Naive B cell (primary cell): ENCODE results near the gene PDSS2. TPM values are rescaled to one million over a fixed set of nuclear protein-coding genes. Genes with fewer than 3 reads are reported as not detected.
"Not testable (repeated sequence)": the region's sequence is repeated elsewhere in the genome, so short reads cannot be mapped to it uniquely, and the experiment has no call there.

Experiments
- ATAC-seq, 2 donors: fragments of 150-1000 bp; cut with Tn5 transposase; 2 replicates each; pipeline ENCODE4 v1.10.0; 2021; ENCODE audit warnings: low read depth in 2 of 2, mild to moderate bottlenecking in 2 of 2, moderate library complexity in 2 of 2
- DNase-seq: peaks from one replicate; pipeline ENCODE4 v3.0.0; 2022
- H3K27ac Mint-ChIP-seq, 6 donors: one replicate each; pipeline ENCODE4 v1.8.0; 2020 to 2022; ENCODE audit warnings: mild to moderate bottlenecking in 6 of 6, mixed read lengths in 6 of 6, moderate library complexity in 5 of 6, inconsistent platforms in 2 of 6
- H3K27me3 Mint-ChIP-seq, 3 donors: one replicate each; pipeline ENCODE4 v1.8.0; 2021 to 2022; ENCODE audit warnings: mixed read lengths in 3 of 3, mild to moderate bottlenecking in 1 of 3
- H3K36me3 Mint-ChIP-seq, 2 donors: one replicate each; pipeline ENCODE4 v1.8.0; 2020 to 2022; ENCODE audit warnings: mixed read lengths in 2 of 2, inconsistent platforms in 1 of 2, mild to moderate bottlenecking in 1 of 2
- H3K4me1 Mint-ChIP-seq, 3 donors: one replicate each; pipeline ENCODE4 v1.8.0; 2020 to 2022; ENCODE audit warnings: mixed read lengths in 3 of 3, inconsistent platforms in 1 of 3, mild to moderate bottlenecking in 1 of 3, moderate library complexity in 1 of 3
- H3K4me3 Mint-ChIP-seq, 8 donors: one replicate each; pipeline ENCODE4 v1.8.0; 2020 to 2022; ENCODE audit warnings: mild to moderate bottlenecking in 8 of 8, mixed read lengths in 8 of 8, moderate library complexity in 8 of 8, inconsistent platforms in 2 of 8
- H3K9me3 Mint-ChIP-seq, 7 donors: one replicate each; pipeline ENCODE4 v1.8.0; 2020 to 2022; ENCODE audit warnings: mixed read lengths in 7 of 7, mild to moderate bottlenecking in 5 of 7, inconsistent platforms in 2 of 7, moderate library complexity in 1 of 7
- polyA plus RNA-seq, 6 donors: library from polyadenylated mRNA; unstranded; fragments of 300-500 nt; fragmentation: Illumina TruSeq; gene quantifications; one replicate each; pipeline ENCODE4 v1.2.3, GENCODE V29; 2021; ENCODE audit warnings: low read depth in 6 of 6

The PDSS2 gene
- polyA plus RNA-seq, 6 donors from 2014 or later = 11.5 to 19.7 (median 16.6) TPM

DNA sequence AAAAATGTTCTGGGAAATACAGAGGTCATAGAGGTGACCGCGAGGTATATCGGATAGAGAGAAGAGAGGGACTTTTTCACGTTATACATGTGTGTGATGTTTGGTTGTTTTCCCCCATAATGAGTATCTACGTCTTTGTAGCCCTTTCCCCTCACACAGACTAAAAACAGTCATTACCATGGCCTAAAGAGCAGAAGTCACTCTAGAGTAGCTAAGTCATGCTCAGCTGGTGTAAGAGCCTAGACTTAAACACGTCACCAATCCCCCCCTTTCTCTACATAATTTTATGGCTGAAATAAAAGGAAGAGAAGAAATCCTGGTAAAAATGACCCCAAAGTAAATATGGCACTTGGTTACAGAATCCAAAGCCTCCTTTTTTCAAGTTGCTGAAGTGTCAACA, 338.1 kb downstream of the PDSS2 start:
- Mint-ChIP-seq H3K4me1 (peaks cover 7 to 23% (median 15%) of the 10 kb centered on the region in 3 donors), H3K4me3 (no peak overlapping the region), H3K9me3 (no peaks in the 10 kb centered on the region), H3K27me3 (peaks cover 0 to 10% (median 0%) of the 10 kb centered on the region in 3 donors), H3K36me3 (no peaks in the 10 kb centered on the region), H3K27ac (no peak overlapping the region)
- ATAC-seq = no peak
- DNase-seq = no peak

DNA sequence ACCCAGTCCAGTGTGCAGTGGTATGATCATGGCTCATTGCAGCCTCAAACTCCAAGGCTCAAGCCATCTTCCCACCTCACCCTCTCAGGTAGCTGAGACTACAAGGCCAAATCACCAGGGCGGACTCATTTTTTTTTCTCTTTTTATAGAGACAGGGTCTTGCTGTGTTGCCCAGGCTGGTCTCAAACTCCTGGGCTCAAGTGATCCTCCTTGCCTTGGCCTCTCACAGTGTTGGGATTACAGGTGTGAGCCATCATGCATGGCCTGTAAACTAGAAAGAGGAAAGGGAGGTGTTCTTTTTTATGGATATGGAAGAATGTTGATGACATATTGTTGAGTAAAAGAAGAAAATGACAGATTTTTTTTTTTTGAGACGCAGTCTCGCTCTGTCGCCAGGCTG, 339.0 kb downstream of the PDSS2 start:
- ATAC-seq = no peak
- Mint-ChIP-seq H3K4me3 (no peak overlapping the region), H3K4me1 (peaks cover 10 to 26% (median 19%) of the 10 kb centered on the region in 3 donors), H3K36me3 (no peaks in the 10 kb centered on the region), H3K27ac (no peak overlapping the region), H3K9me3 (no peaks in the 10 kb centered on the region), H3K27me3 (peaks cover 0 to 10% (median 0%) of the 10 kb centered on the region in 3 donors)
- DNase-seq = no peak

DNA sequence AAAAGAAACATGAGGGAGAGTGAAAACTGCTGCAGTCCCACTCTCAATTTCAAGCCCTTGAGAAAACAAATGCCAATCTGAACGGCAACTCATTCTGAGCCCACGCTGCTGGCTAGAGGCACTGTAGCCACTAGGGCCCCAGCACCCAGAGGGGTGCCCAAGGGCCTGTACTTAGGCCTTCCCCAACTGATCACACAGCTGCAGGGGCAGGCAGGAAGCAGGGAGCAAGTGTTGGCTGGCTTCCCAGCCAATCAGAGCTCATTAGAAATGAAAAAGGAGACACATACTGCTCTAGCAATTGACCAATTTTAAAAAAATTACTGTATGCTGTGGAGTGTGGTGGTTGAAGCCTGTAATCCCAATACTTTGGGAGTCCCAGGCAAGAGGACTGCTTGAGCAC, 340.4 kb downstream of the PDSS2 start:
- Mint-ChIP-seq H3K4me3 (no peak overlapping the region), H3K27me3 (peaks cover 0 to 4% (median 0%) of the 10 kb centered on the region in 3 donors), H3K27ac (no peak overlapping the region), H3K4me1 (peaks cover 11 to 20% (median 19%) of the 10 kb centered on the region in 3 donors), H3K36me3 (no peaks in the 10 kb centered on the region), H3K9me3 (no peaks in the 10 kb centered on the region)
- DNase-seq (no peak), ATAC-seq (no peak)

DNA sequence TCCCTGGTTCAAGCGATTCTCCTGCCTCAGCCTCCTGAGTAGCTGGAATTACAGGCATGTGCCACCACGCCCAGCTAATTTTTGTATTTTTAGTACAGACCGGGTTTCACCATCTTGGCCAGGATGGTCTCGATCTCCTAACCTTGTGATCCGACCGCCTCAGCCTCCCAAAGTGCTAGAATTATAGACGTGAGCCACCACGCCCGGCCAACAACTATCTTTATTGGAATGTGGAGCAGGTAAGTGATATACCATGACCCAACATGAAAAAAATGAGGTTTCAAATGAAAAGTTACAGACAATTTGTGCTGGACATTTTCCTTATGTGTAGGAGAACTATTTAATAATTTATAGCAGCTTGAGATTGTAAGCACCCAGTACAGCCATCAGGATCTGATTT, 340.8 kb downstream of the PDSS2 start:
- not testable (repeated sequence) for H3K27ac Mint-ChIP-seq, ATAC-seq, H3K9me3 Mint-ChIP-seq, DNase-seq, H3K27me3 Mint-ChIP-seq, H3K36me3 Mint-ChIP-seq
- Mint-ChIP-seq H3K4me1 (peaks cover 15 to 23% (median 20%) of the 10 kb centered on the region in 3 donors), H3K4me3 (peak overlapping the region in 1 of 8 donors; percentile 33)

DNA sequence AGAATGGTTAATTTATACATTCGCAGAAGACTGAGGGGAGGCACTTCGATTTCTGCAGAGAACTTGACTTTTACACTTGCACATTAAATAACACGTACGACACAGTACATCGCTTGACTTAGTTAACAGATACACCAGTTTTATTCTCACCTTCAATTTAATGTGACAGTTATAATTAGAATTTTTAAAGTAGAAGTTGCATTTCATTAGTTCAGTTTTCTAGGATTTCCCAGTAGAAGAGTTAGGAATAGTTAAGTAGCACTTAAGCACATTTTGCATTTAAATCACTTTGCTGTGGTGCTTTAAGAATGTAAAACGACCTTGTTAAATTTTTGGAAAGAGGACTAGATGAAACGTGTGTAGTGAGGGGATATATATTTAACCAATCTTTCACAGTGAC, 342.4 kb downstream of the PDSS2 start:
- peak overlapping the region; percentile 87 to 98 (median 94) for H3K4me3 Mint-ChIP-seq
- ATAC-seq (no peak), DNase-seq (no peak)
- no peaks in the 10 kb centered on the region for H3K36me3 Mint-ChIP-seq
- peaks cover 13 to 20% (median 13%) of the 10 kb centered on the region in 3 donors for H3K4me1 Mint-ChIP-seq
- H3K27me3 Mint-ChIP-seq = peaks cover 0 to 4% (median 0%) of the 10 kb centered on the region in 3 donors
- H3K9me3 Mint-ChIP-seq = no peaks in the 10 kb centered on the region
- H3K27ac Mint-ChIP-seq = peak overlapping the region in 4 of 6 donors; percentile 5 to 85 (median 71)

DNA sequence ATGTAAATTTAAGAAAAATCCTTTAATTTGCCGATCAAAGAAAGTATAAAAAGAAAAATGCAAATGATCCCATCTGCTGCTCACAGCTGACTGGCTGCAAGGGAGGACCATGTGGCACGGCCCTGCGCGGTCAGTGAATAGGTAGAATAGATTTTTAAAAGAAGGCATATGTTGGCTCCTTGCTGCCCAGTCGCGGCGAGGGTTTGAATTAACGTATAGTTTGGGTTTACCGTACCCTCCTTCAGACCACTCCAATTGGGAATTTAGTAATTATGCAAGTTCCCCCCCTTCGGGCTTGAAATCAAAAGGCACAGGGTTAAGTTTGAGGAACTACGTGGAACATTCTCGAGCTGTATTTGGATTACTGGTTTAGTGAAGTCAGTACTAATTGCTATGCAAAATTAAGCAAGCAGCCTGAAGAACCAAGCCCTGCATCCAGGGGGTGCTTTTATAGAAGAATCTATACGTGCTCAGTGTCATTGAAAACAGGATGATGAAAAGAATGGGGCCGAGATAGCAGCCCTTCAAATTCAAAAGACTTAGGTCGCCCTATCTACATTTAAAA, 343.0 kb downstream of the PDSS2 start:
- Mint-ChIP-seq H3K4me1 (peaks cover 13 to 20% (median 13%) of the 10 kb centered on the region in 3 donors), H3K27me3 (peaks cover 0 to 4% (median 0%) of the 10 kb centered on the region in 3 donors), H3K36me3 (no peaks in the 10 kb centered on the region), H3K4me3 (peak overlapping the region; percentile 87 to 98 (median 94)), H3K9me3 (no peaks in the 10 kb centered on the region), H3K27ac (peak overlapping the region in 4 of 6 donors; percentile 66 to 94 (median 86))
- peak; percentile 51 for DNase-seq
- peak; percentile 57 to 59 for ATAC-seq

DNA sequence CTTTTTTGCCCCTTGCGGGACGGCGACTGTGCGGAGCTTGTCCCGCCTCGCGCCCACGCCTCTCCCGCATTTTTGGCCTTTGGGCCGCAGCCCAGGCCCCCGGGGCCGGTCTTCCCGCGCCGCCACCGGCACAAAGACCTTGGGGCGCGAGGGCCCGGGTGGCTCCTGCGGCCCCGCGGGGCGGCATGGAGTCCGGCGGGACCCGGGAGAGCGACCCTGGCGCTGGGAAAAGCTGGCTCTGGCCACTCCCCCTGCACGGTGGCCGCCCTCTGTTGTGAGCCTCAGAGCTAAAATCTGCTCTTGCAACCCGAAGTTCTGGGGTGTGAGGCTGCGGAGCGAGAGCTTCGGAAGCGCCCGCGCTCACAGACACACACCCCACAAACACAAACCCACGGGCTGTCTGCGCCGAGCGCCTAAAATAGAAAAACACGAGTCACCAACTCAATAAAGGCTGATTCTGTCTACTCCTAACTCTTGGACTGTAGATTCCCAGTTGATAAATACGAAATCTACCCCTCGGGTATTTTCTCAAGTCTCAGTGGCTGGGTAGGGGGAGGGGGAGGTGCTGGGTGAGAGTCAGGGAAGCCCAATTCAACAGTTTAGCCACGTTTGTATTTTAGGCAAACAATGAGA, 343.6 kb downstream of the PDSS2 start:
- Mint-ChIP-seq H3K4me1 (peaks cover 13 to 20% (median 13%) of the 10 kb centered on the region in 3 donors), H3K9me3 (no peaks in the 10 kb centered on the region), H3K27me3 (peaks cover 0 to 4% (median 0%) of the 10 kb centered on the region in 3 donors), H3K4me3 (peak overlapping the region; percentile 87 to 98 (median 94)), H3K27ac (peak overlapping the region in 4 of 6 donors; percentile 66 to 94 (median 86)), H3K36me3 (no peaks in the 10 kb centered on the region)
- DNase-seq (peak; percentile 24), ATAC-seq (peak; percentile 11 to 17)

DNA sequence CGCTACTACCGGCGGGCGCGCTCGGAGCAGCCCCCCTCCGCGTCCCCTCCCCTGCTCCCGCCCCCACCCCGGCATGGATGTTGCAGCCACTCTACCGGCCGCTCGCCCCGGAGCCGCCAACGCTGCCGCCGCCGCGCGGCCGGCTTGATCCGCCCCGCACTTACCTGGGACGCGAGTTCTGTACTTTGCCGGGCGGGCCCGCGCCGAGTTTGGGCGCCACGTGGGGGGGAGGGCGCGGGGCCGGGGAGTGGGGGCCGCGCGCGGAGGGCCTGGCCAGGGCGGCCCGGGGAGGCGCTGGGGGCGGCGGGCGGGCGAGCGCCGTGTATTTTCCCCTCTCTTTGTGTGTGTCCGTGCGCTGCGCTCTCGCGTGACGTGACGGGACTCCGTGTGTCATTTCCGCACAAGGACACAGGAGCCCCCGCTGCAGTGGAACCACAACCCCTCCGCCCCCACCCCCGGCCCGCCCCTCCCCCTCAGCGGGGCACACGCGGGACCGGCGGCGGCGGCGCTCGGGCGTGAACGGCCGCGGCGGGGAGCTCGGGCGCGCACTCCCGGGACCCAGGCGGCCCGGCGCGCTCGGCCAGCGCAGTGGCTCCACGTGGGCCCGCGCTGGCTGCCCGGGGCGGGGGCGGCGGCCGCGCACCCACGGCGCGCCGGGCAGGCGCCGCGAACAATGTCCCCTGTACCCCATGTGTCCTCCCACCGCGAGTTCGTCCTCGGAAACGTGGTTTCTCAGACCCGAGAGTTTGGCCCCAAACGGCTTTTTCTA, 344.3 kb downstream of the PDSS2 start, which contains the start of gene BEND3:
BEND3 (minus strand) TSS at position 590 of the 769 bp plus-strand sequence. CDS start 16,230 bp downstream, outside the sequence.
- Mint-ChIP-seq H3K9me3 (no peaks in the 10 kb centered on the region), H3K27ac (peak within 1 kb of the TSS in 5 of 6 donors; percentile 66 to 94 (median 85)), H3K4me3 (peak within 1 kb of the TSS; percentile 87 to 98 (median 94)), H3K27me3 (peaks cover 0 to 4% (median 0%) of the 10 kb centered on the region in 3 donors), H3K36me3 (no peaks in the 10 kb centered on the region), H3K4me1 (peaks cover 13 to 20% (median 13%) of the 10 kb centered on the region in 3 donors)
- ATAC-seq (peak; percentile 29), DNase-seq (peak; percentile 22)

DNA sequence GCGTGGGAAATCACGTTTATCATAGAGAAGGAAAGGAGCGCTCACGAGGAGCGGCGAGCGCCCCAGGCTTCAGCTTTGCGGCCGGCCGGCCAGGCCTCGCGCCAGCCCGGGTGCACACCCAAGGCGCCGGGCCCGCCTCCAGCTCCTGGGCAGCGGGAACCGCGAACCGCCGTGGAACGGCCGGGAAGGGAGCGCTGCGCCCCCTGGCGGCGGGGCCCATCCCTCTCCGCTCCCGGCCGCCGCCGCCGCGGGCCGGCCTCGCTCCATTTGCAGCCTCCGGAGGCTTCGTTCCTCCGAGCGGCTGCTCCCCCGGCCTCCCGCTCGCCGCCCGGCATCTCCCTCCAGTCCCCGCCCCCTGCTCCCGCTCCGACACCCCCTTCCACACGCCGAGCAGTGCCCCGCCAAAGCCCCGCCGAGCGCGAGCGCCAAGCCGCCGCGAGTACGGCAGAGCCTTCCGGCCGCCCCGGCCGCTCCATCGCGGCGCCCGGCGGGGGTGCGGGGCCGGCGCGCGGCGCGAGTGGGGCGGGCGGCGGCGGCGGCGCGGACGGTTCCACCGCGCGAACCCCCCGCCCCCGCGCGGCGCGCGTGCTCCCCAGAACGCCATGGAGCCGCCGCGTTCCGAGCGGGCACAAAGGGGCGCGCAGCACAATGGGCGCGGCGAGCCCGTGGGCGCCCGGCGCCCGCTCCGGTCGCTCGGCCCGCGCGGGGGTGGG, 345.0 kb downstream of the PDSS2 start:
- no peaks in the 10 kb centered on the region for H3K9me3 Mint-ChIP-seq
- peaks cover 0 to 4% (median 0%) of the 10 kb centered on the region in 3 donors for H3K27me3 Mint-ChIP-seq
- peak; percentile 68 for DNase-seq
- H3K27ac Mint-ChIP-seq = peak overlapping the region in 4 of 6 donors; percentile 19 to 98 (median 68)
- peak overlapping the region; percentile 77 to 92 (median 87) for H3K4me3 Mint-ChIP-seq
- H3K4me1 Mint-ChIP-seq = peaks cover 13 to 20% (median 13%) of the 10 kb centered on the region in 3 donors
- peak; percentile 61 to 65 for ATAC-seq
- H3K36me3 Mint-ChIP-seq = no peaks in the 10 kb centered on the region

DNA sequence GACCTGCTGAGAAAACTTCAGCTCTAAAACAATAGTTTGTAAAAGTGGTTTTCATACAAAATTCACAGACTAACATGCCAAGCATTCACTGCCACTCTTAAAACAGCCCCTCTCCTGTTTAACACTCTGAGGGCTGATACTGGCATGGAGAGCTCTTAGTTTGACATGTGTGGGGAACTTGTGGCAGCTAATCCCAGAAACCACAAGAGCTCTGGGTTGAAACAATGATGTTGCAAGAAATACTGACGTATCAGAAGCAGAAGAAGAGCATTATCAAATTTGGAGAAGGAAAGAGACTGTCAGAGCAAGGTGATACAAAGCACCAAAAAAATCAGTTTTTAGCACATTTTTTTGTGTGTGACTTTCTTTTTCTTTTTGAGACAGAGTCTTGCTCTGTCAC, 349.2 kb downstream of the PDSS2 start:
- Mint-ChIP-seq H3K36me3 (no peaks in the 10 kb centered on the region), H3K4me3 (peak overlapping the region in 1 of 8 donors; percentile 48), H3K27me3 (no peaks in the 10 kb centered on the region), H3K27ac (no peak overlapping the region), H3K9me3 (no peaks in the 10 kb centered on the region), H3K4me1 (peaks cover 0 to 7% (median 7%) of the 10 kb centered on the region in 3 donors)
- ATAC-seq = no peak
- DNase-seq = no peak

DNA sequence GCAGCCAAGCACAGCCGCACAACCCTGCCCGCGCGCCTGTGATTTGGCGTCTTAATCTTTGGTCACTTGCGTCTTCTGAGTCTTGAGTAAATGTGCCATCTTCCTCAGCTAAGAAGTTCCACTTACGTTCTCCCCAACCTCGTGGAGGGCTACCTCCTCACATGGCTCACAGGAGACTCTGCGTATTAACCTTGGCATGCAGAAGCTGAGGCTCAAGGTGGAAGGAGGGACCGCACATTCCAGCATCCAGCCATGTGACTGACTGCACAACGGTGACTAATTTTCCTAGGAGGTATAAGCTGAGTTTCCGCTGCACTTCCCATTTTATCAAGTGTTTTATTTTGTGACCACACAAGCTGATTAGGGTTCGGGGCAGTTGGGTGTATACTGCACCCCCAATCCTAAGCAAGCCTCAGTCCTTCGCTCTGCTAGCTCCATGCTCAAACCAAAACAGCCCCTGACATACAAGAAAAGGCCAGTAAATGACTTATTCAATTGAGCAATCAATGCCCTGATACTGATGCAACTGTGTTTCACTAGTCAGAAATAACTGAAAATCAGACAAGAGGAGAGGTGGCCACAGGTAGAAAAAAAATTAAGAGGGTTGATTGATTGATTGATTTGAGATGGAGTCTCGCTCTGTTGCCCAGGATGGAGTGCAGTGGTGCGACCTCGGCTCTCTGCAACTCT, 351.0 kb downstream of the PDSS2 start:
- Mint-ChIP-seq H3K4me1 (peaks cover 0 to under 1% (median 0%) of the 10 kb centered on the region in 3 donors), H3K27me3 (no peaks in the 10 kb centered on the region), H3K4me3 (peak overlapping the region in 1 of 8 donors; percentile 6), H3K9me3 (no peaks in the 10 kb centered on the region), H3K27ac (peak overlapping the region in 1 of 6 donors; percentile 26), H3K36me3 (no peaks in the 10 kb centered on the region)
- ATAC-seq = no peak
- no peak for DNase-seq

DNA sequence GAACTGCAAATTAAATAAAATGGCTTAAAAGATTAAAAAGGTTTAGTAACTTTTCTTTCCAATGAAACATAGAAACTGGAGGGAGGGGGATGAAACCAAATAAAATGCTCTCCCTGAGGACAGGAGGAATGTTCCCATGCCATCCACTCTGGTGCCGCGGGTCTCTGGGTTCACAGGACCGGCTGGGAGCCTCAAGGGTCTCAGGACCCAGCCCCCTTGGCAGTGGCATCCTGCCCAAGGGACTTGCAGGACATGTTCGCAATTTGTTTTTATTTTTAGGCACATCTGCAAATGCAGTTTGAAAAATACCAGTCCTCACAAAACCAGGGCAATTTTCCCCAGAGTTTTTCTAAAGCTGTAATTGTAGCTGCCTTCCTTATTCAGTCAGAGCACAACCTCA, 351.6 kb downstream of the PDSS2 start:
- ATAC-seq = no peak
- Mint-ChIP-seq H3K4me1 (peaks cover 0 to under 1% (median 0%) of the 10 kb centered on the region in 3 donors), H3K9me3 (no peaks in the 10 kb centered on the region), H3K27me3 (no peaks in the 10 kb centered on the region), H3K36me3 (no peaks in the 10 kb centered on the region), H3K4me3 (no peak overlapping the region), H3K27ac (no peak overlapping the region)
- no peak for DNase-seq
